ENCODE data around the gene VSTM4. TPM values are rescaled to one million over a fixed set of nuclear protein-coding genes. Genes with fewer than 3 reads are reported as not detected.

The VSTM4 gene
- total RNA-seq, 2 donors from 2014 or later: 0.25 TPM; not detected in 1

DNA sequence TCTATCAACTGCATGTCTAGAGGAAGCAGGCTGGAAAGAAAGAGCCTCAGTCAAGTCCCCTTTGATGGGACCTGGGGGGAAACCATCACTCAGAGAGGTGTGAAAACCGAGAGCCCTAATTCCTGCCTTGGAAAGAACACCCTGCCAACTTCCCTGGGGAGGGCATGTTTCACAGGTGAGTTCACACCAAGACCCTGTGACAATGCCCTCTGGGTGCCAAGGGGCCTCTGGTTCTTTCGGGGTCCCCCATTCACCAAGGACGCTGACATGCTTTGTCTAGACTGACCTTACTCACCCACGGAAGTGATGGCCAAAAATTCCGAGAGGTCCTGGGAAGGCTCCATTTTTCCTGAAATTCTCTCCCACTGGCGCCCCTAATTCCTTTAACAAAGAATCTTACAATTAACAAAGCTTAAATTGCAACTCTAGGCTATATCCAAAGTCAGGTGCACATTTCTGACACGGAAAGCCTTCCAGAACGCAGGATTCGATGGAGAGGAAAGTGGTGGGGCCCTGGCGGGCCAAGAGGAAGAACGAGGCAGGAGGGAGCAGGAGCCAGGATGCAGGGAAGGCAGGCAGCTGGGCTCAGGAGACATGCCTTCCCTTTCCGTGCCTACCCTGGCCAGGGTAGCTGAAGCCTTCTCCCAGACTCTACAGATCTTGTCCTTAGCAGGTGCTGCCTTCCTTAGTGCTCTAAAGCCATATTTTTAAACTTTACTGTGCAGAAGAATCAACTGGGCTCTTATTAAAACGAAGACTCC is 23.7 kb downstream of the VSTM4 start:
- Mint-ChIP-seq H3K4me1 (ENCODE audit: low read depth) (no peaks in the 10 kb centered on the region), H3K27me3 (ENCODE audit: low read depth) (peaks cover 7% of the 10 kb centered on the region), H3K36me3 (ENCODE audit: insufficient read depth in 2 of 2) (peaks cover 0 to 2% of the 10 kb centered on the region in 2 donors), H3K9me3 (peaks cover 0 to 2% of the 10 kb centered on the region in 2 donors), H3K4me3 (no peak overlapping the region), H3K27ac (no peak overlapping the region)
- ATAC-seq (replicated peaks in 1 of 2): no peak
- DNase-seq: no peak

DNA sequence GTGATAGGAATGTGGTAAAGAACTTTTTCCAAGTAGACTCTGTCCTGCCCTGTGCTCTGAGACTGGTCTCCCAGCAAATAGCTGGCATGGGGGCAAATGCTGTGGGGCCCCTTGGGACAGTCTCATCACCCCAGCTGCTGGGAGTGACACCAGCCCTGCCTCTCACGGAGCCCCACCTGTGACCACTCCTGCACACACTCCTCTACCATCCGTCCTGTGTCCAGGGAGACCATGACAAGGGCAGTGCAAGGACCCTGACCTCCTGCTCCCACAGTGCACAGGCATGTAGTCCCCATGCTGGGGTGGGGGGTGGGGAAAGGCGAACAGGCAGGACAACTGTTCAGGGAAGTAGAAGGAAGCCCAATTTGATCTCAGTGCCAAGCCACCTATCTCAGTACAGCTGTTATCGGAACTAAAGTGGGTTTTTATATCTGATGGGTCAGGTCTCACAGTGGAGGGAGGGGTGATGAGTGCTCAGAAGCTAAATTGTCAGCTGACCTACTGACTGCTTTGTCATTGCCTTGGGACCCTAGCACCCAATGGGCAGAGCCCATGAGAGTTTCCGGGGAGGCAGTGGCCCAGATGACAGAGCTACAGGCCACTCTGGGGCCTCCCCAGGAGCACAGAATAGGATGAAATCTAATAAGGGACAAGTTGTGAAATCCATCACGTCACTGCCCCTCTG is 24.5 kb downstream of the VSTM4 start:
- Mint-ChIP-seq H3K36me3 (ENCODE audit: insufficient read depth in 2 of 2) (peaks cover 3 to 4% of the 10 kb centered on the region in 2 donors), H3K9me3 (peaks cover 3 to 5% of the 10 kb centered on the region in 2 donors)

DNA sequence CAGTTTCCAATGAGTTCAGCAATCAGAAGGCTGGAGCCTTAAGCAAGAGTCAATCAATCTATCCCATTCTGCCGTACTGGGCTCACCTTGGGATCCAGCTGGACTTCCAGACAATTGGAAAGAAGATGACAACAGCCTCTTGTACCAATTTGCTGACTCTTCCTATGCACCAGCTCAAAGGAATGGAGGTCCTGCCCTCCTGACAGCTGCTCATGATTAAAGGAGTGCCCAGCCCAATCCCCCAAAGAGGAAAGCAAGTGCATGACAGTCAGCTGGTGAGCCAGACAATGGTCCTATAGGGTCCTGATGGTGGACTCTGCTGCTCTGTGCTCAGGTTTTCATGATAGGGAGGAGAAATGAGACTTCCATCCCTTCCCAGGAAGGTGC is 25.1 kb downstream of the VSTM4 start:
- H3K27me3 Mint-ChIP-seq (ENCODE audit: low read depth): peaks cover 7% of the 10 kb centered on the region
- H3K27ac Mint-ChIP-seq: no peak overlapping the region
- no peak overlapping the region for H3K4me3 Mint-ChIP-seq
- H3K9me3 Mint-ChIP-seq: peaks cover 3 to 5% of the 10 kb centered on the region in 2 donors
- H3K4me1 Mint-ChIP-seq (ENCODE audit: low read depth): no peaks in the 10 kb centered on the region
- DNase-seq: no peak
- ATAC-seq (replicated peaks in 1 of 2): no peak
- peaks cover 3 to 4% of the 10 kb centered on the region in 2 donors for H3K36me3 Mint-ChIP-seq (ENCODE audit: insufficient read depth in 2 of 2)

More for the DNA sequence above, 24.5 kb downstream of the VSTM4 start:
- ATAC-seq (replicated peaks in 1 of 2): no peak
- H3K4me3 Mint-ChIP-seq: no peak overlapping the region
- H3K27me3 Mint-ChIP-seq (ENCODE audit: low read depth): peaks cover 7% of the 10 kb centered on the region
- H3K27ac Mint-ChIP-seq: no peak overlapping the region
- no peaks in the 10 kb centered on the region for H3K4me1 Mint-ChIP-seq (ENCODE audit: low read depth)
- DNase-seq: no peak

DNA sequence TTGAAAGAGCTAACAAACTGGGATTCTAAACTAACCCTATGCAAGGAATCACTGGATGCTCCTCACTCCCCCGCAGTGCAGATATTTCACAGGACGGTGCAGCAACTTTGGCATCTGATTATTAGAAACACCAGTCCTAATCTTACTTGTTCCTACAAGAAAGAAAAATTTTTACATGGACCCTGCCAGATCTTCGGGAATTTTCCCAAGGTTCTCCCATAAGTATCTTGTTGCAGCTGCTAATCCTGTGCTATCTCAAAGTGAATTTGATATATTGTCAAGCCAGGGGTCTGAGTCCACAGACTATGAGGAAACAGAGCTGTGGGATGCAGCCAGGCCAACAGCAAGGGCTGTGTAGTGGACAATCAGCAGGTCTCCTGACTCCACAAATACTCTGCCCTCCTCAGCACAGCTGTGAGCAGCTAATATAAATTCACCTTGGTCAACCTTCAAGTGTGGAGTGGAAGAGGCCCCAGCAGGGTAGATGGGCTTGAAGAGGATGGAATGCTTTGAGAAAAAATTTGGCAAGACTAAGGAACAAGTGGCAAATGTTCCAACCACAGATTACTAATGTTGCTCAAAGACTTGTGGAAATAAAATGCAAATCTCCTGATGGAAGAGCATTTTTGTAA is 25.6 kb downstream of the VSTM4 start:
- Mint-ChIP-seq H3K4me1 (ENCODE audit: low read depth) (no peaks in the 10 kb centered on the region), H3K9me3 (peaks cover 3 to 5% of the 10 kb centered on the region in 2 donors), H3K36me3 (ENCODE audit: insufficient read depth in 2 of 2) (peaks cover 3 to 4% of the 10 kb centered on the region in 2 donors), H3K27ac (no peak overlapping the region), H3K27me3 (ENCODE audit: low read depth) (peaks cover 7% of the 10 kb centered on the region), H3K4me3 (no peak overlapping the region)
- DNase-seq (no peak), ATAC-seq (replicated peaks in 1 of 2) (no peak)

DNA sequence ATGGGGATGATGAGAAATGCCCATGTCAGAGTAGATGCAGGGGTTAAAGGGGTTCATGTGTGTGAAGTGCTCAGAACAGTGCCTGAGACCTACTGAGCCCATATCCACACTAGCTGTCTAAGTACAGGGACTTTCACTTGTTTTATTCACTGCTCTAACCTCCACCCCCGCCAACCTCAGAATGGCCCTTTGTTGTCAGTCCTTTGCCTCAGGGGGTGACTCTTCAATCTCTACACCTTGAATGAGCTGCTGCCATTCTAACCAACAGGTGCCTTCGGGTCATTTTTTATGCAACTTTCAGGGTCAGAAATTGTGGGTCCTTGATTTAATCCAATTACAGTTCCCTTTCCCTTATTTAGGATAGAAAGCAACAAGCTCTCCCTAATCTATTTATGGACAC is 26.2 kb downstream of the VSTM4 start:
- ATAC-seq (replicated peaks in 1 of 2) (no peak), DNase-seq (no peak)
- Mint-ChIP-seq H3K4me1 (ENCODE audit: low read depth) (no peaks in the 10 kb centered on the region), H3K27ac (no peak overlapping the region), H3K27me3 (ENCODE audit: low read depth) (peaks cover 7% of the 10 kb centered on the region), H3K4me3 (no peak overlapping the region), H3K36me3 (ENCODE audit: insufficient read depth in 2 of 2) (peaks cover 3 to 4% of the 10 kb centered on the region in 2 donors), H3K9me3 (peaks cover 3 to 5% of the 10 kb centered on the region in 2 donors)

DNA sequence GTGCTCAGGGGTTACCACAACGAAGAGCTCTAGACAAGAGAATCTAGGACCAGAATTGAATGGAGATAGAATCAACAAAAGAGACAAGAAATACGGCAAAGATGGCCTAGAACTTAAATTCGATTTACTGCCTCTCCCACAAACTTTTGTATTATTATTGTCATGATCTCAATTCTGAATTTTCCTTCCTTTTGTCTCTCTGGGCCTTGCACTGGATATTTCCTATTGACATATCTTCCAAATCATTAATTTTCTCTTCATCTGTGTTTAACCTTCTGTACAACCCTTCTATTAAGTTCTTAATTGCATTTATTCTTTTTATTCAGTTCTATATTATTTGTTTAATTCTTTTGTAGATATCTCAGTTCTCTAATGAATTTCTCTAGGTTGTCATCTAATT is 28.4 kb downstream of the VSTM4 start:
- ATAC-seq (replicated peaks in 1 of 2) (no peak), DNase-seq (no peak)
- peaks cover 3 to 4% of the 10 kb centered on the region in 2 donors for H3K36me3 Mint-ChIP-seq (ENCODE audit: insufficient read depth in 2 of 2)
- peaks cover 3 to 5% of the 10 kb centered on the region in 2 donors for H3K9me3 Mint-ChIP-seq
- no peak overlapping the region for H3K4me3 Mint-ChIP-seq
- no peak overlapping the region for H3K27ac Mint-ChIP-seq
- H3K27me3 Mint-ChIP-seq (ENCODE audit: low read depth): peaks cover 7% of the 10 kb centered on the region
- H3K4me1 Mint-ChIP-seq (ENCODE audit: low read depth): no peaks in the 10 kb centered on the region

DNA sequence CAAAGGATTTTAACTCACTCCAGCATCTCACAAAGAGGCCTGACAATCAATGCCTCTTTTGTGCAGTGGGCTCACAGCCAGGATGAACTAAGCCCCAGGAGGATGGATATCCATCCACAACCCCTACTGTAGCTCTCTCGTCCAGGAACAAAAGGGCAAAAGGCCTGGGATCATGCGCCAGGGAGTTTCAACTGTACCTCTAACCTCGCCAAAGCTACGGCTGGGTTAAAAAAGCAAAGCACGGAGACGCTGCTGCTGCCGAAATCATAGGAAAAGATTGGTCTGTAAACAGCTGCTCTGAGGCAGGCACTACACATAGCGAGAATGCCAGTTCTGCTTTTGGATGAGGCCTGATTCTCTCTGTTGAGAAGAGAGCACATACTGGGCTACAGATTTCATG is 32.1 kb downstream of the VSTM4 start:
- Mint-ChIP-seq H3K9me3 (peaks cover 3 to 5% of the 10 kb centered on the region in 2 donors), H3K27me3 (ENCODE audit: low read depth) (peaks cover 6% of the 10 kb centered on the region), H3K36me3 (ENCODE audit: insufficient read depth in 2 of 2) (peaks cover 3 to 4% of the 10 kb centered on the region in 2 donors), H3K4me3 (no peak overlapping the region), H3K27ac (no peak overlapping the region), H3K4me1 (ENCODE audit: low read depth) (peaks cover 27% of the 10 kb centered on the region)
- DNase-seq (no peak), ATAC-seq (replicated peaks in 1 of 2) (no peak)

DNA sequence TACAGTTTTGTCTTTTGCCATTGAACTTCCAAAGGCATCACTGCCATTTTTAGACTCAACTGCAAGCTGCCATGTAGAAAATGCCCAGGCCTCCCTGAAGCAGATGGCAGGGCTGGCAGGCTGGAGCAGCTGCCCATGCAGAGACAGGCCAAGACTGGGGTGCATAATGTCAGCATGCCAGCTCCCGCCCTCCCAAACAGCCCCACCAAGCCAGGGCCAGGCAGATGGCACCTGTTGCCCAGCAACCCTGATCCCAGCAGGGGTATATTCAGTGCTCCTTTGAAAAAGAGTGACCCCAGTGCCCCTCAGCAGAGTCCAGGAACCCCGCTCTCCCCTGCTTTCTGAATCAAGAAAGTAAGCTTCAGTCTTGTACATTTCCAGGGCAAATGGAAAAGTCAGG is 32.6 kb downstream of the VSTM4 start:
- Mint-ChIP-seq H3K27ac (no peak overlapping the region), H3K4me3 (no peak overlapping the region), H3K27me3 (ENCODE audit: low read depth) (peaks cover 6% of the 10 kb centered on the region), H3K36me3 (ENCODE audit: insufficient read depth in 2 of 2) (peaks cover 3 to 4% of the 10 kb centered on the region in 2 donors), H3K9me3 (peaks cover 3 to 5% of the 10 kb centered on the region in 2 donors), H3K4me1 (ENCODE audit: low read depth) (peaks cover 32% of the 10 kb centered on the region)
- DNase-seq (no peak), ATAC-seq (replicated peaks in 1 of 2) (no peak)

DNA sequence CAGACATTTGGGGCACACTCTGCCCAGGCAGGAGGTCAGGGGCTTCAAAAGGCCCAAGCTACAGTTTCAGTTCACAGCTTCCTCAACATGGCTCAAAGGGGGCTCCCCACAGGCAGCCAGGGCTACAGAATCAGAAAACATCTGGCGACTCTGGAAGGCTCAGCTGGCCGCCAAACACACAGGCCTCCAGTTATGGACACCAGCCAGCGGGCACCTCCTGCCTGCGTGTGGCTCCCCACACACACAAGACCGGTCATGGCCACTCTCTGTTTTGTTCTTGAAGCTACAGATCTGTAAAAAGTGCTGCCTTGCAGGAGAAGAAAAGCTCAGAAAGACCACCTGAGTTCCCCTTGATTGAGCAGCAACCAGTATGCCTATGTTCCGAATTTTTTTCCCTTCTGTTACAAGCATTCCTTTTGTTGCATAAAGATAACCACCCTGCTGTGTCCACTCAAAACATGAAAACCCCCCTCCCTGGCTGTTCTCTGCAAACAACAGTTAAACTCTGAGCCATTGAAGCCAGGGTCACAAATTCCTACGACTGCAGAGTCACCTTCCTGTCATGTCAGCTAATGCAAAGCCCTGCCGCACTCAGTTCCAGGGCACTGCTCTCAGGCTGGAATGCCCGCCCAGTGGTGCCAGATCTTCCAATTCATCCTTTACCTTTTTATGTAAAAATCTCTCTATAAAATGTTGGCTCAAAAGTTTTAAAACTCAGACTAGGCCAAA is 33.6 kb downstream of the VSTM4 start:
- ATAC-seq (replicated peaks in 1 of 2): no peak
- Mint-ChIP-seq H3K4me1 (ENCODE audit: low read depth) (peaks cover 42% of the 10 kb centered on the region), H3K9me3 (peaks cover 3% of the 10 kb centered on the region in 2 donors), H3K27me3 (ENCODE audit: low read depth) (peaks cover 14% of the 10 kb centered on the region), H3K27ac (no peak overlapping the region), H3K4me3 (no peak overlapping the region), H3K36me3 (ENCODE audit: insufficient read depth in 2 of 2) (peaks cover 3% of the 10 kb centered on the region in 2 donors)
- no peak for DNase-seq

DNA sequence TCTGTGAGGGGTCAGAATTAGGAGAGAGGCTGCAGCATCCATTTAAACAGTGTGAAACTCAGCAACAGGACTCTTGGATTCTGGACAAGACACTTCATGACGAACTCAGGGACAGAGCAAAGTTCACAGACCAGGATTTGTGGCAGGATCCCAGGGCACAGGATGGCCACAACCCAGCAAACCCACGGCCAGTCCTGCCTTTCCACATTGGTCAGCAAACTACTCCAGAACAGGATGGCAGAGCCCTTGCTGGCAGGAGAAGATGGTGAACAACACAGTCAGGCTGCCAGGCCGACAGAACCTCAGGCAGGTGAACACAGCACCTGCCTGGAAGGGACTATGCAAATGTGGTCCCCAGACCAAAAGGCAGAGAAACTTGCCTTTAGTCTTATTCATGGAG is 34.4 kb downstream of the VSTM4 start:
- ATAC-seq (replicated peaks in 1 of 2): no peak
- no peak for DNase-seq
- Mint-ChIP-seq H3K27me3 (ENCODE audit: low read depth) (peaks cover 21% of the 10 kb centered on the region), H3K4me1 (ENCODE audit: low read depth) (peaks cover 50% of the 10 kb centered on the region), H3K4me3 (no peak overlapping the region), H3K36me3 (ENCODE audit: insufficient read depth in 2 of 2) (no peaks in the 10 kb centered on the region), H3K27ac (no peak overlapping the region), H3K9me3 (no peaks in the 10 kb centered on the region)

DNA sequence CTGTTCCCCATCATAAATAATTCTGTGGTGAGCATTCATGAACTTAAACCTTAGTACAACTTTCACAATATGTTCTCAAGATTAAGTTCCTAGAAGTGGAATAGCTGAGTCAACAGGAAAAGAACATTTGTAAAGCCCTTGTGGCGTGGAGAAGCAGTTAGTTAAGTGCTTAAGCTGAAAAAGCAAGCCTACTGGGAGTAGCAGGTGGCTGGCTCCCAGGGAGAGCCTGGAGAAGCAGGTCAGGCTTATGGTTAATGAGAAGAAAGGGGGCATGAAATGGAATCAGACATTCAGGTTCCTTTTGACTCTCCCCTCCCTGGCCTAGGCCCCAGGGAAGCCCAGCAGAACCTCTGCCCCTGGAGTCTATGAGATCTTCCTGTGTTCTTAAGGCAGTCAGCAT is 35.3 kb downstream of the VSTM4 start:
- Mint-ChIP-seq H3K4me1 (ENCODE audit: low read depth) (peaks cover 50% of the 10 kb centered on the region), H3K4me3 (peak overlapping the region in 1 of 2 donors; percentile 36), H3K36me3 (ENCODE audit: insufficient read depth in 2 of 2) (no peaks in the 10 kb centered on the region), H3K27ac (no peak overlapping the region), H3K9me3 (no peaks in the 10 kb centered on the region), H3K27me3 (ENCODE audit: low read depth) (peaks cover 30% of the 10 kb centered on the region)
- DNase-seq (no peak), ATAC-seq (replicated peaks in 1 of 2) (peak; percentile 21 to 29)

DNA sequence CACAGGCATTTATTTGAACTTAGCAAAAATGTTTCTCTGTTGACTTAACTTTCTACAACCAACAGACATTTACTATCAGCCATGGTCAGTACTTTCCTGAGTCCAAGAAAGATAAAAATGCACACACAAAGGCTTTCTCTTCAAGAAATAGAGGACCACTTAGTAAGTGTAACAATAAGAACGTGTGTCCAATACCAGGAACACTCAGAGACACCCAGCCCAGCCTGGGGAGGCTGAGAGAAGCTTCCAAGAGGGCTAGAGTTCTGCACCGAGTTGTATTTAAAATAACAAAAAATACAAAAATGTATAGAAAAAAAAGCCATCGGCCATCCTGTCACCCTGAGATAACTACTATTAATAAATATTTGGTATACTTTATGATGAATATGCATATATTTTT is 35.8 kb downstream of the VSTM4 start:
- ATAC-seq (replicated peaks in 1 of 2) (no peak), DNase-seq (no peak)
- Mint-ChIP-seq H3K9me3 (no peaks in the 10 kb centered on the region), H3K27ac (no peak overlapping the region), H3K4me3 (no peak overlapping the region), H3K4me1 (ENCODE audit: low read depth) (peaks cover 50% of the 10 kb centered on the region), H3K36me3 (ENCODE audit: insufficient read depth in 2 of 2) (no peaks in the 10 kb centered on the region), H3K27me3 (ENCODE audit: low read depth) (peaks cover 30% of the 10 kb centered on the region)

DNA sequence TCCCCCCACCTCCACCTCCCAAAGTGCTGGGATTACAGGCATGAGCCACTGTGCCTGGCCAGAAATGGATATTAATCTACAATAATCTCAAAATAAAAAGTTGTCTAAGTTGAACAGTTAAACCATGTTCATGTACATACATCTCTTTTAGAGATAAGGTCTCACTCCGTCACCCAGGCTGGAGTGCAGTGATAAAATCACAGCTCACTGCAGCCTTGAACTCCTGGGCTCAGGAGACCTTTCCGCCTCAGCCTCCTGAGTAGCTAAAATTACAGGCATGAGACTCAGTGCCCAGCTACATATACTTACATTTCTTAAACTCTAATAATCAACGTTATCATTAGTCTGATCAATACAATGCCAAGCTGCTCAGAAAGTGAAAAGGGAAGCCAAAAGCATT is 36.2 kb downstream of the VSTM4 start:
- Mint-ChIP-seq H3K9me3 (no peaks in the 10 kb centered on the region), H3K4me3 (no peak overlapping the region), H3K36me3 (ENCODE audit: insufficient read depth in 2 of 2) (no peaks in the 10 kb centered on the region), H3K27ac (no peak overlapping the region), H3K27me3 (ENCODE audit: low read depth) (peaks cover 30% of the 10 kb centered on the region), H3K4me1 (ENCODE audit: low read depth) (peaks cover 50% of the 10 kb centered on the region)
- no peak for DNase-seq
- no peak for ATAC-seq (replicated peaks in 1 of 2)

Data from activated T-cell treated with anti-CD3 and anti-CD28 coated beads, Interleukin-2, amount 50 U/mL, for 72 hours (primary cell).